AG09309 (cell line): Measurements from ENCODE around the gene NCDN.

Experiments
- DNase-seq: peaks from one replicate; pipeline ENCODE4 v3.0.0-alpha.2; 2010; ENCODE audit warnings: low read depth
- H3K4me3 ChIP-seq: 2 replicates; pipeline ENCODE4 v1.5.1; 2011; ENCODE audit warnings: mild to moderate bottlenecking, low read depth, low read length, moderate library complexity; ENCODE audit not compliant: control insufficient read depth
- CTCF ChIP-seq: IDR thresholded peaks from 2 replicates; pipeline ENCODE4 v1.5.1; 2011; ENCODE audit warnings: mild to moderate bottlenecking, low read depth, low read length, inconsistent platforms; ENCODE audit not compliant: insufficient read depth, control insufficient read depth; ENCODE audit errors: missing control alignments

The NCDN gene

GRCh38 chr1:35536556-35537162, 20.9 kb upstream of the NCDN start:
- no peak for TF ChIP-seq CTCF
- DNase-seq: no peak
- no peak overlapping the region for H3K4me3 ChIP-seq

DNA sequence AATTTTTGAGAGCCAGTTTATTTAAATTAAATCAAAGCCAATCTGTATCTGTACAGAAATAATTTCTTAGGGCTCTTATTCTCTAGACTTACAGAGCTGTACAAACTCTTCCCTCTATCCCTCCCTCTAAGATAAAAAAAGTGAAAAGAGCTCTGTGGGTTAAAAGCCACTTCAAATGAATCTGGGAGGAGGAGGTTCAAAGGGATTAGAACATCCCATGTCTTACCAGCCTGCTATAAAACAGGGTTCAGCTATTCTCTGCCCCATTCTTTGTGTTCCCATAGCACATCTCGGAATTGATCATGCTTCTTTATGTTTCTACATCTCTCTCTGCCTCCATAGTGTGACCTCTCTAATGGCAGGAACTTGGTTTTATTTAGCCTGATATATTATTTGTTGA, 19.8 kb upstream of the NCDN start:
- DNase-seq: no peak
- no peak for TF ChIP-seq CTCF
- no peak overlapping the region for H3K4me3 ChIP-seq

GRCh38 chr1:35539073-35539823, 18.4 kb upstream of the NCDN start:
- no peak overlapping the region for H3K4me3 ChIP-seq
- no peak for DNase-seq
- no peak for TF ChIP-seq CTCF

- DNase-seq: no peak
Measured at GRCh38 chr1:35539824-35540261, 17.8 kb upstream of the NCDN start.

GRCh38 chr1:35544976-35545375, 12.6 kb upstream of the NCDN start:
- DNase-seq: no peak
- H3K4me3 ChIP-seq: no peak overlapping the region
- peak; percentile 15 for TF ChIP-seq CTCF

More at GRCh38 chr1:35539824-35540261, 17.8 kb upstream of the NCDN start:
- H3K4me3 ChIP-seq: no peak overlapping the region
- TF ChIP-seq CTCF: no peak

GRCh38 chr1:35546614-35547013, 11.0 kb upstream of the NCDN start:
- DNase-seq: no peak
- TF ChIP-seq CTCF: no peak
- H3K4me3 ChIP-seq: no peak overlapping the region
